ENCODE data around the gene DDX51. TPM values are rescaled to one million over a fixed set of nuclear protein-coding genes. Genes with fewer than 3 reads are reported as not detected.
"Not testable (repeated sequence)": the region's sequence is repeated elsewhere in the genome, so short reads cannot be mapped to it uniquely, and the experiment has no call there.

The DDX51 gene
- polyA plus RNA-seq, 1 donor = 17.8 TPM

DNA sequence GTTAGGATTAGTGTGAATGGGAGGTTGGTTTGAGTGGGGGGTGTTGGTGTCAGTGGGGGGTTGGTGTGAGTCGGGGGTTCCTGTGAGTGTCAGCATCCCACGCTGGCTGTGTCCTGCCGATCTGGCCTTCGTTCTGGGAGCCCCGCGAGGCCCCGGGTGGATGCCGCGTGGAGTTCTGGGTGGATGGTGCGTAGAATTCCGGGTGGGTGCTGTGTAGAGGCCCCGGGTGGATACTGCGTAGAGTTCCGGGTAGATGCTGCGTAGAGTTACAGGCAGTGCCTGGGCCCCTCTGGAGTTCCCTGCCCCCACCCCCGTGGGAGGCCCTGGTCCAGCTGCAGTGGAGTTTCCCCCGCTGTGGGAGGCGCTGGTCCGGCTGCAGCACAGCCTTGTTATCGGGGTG, 8.8 kb upstream of the DDX51 start:
- DNase-seq = no peak

DNA sequence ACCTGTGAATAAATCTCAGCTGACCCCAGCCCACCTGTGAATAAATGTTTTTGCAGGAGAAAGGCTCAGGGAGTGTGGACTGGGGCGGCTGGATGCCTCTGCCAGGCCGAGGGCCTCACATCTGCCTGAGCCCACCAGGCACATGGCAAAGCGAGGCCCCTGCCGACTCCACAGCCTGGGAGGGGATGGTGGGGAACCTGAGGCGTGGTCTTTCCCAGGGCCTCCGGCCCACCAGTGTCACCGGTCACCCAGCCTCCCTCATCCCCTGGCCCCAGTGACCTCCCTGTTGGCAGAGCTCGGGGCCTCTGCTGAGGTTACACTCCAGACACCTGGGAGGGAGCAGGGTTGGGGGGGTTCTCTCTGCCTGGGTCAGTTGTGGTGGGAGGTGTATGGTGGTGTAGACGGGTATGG, 8.3 kb upstream of the DDX51 start:
- no peak for DNase-seq

DNA sequence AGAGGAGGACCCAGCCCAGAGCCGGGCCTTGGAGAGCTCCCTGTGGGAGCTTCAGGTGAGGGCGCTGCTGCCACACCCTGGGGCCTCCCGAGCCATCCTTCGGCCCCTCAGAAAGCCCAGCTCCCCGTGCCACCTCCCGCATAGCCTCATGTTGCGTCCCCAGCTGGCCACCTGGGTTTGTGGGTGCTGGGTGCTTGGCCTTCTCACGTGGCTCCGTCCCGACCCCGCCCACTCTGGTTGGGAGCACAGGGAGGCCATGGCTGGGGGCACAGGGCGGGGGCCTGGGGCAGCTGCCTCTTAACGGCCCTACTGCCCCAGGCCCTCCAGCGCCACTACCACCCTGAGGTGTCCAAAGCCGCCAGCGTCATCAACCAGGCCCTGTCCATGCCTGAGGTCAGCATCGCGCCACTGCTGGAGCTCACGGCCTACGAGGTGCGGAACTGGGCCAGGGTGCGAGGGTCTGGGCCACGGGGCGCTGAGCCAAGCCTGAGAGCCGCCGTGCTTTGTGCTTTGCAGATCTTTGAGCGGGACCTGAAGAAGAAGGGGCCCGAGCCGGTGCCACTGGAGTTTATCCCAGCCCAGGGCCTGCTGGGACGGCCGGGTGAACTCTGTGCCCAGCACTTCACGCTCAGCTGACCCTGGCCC, 7.8 kb upstream of the DDX51 start:
- DNase-seq = no peak

DNA sequence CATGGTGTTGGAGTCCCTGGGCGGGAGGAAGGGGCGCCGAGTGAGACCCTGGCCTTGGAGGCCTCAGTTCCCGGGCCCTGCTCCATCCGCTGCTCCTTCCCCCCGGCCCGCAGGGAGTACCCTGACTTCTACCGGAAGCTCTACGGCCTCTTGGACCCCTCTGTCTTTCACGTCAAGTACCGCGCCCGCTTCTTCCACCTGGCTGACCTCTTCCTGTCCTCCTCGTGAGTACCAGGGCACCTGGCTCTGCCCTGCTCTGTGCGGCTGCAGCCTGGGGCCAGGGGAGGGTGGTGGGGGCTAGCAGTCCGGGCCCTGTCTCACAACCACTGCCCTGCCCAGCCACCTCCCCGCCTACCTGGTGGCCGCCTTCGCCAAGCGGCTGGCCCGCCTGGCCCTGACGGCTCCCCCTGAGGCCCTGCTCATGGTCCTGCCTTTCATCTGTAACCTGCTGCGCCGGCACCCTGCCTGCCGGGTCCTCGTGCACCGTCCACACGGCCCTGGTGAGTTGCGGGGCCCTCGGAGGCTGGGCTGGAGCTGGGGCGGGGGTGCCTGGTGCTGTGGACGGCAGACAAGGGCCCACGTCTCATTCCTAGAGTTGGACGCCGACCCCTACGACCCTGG, 7.1 kb upstream of the DDX51 start:
- no peak for DNase-seq

DNA sequence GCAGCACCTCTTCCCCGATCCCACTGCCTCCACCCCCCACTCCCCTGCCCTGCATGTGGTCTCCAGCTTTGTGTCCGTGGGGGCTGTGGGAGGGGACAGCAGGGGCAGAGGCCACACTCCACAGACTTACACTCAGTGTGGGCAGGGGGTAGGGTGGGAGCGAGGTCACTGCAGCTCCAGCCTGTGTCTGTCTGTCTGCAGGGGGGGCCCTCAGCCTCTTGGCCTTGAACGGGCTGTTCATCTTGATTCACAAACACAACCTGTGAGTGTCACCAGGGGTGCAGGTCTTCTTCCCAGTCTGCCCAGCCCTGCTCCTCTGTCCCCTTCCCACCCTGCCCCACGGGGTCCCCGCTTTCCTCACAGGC, 6.6 kb upstream of the DDX51 start:
- DNase-seq = no peak

DNA sequence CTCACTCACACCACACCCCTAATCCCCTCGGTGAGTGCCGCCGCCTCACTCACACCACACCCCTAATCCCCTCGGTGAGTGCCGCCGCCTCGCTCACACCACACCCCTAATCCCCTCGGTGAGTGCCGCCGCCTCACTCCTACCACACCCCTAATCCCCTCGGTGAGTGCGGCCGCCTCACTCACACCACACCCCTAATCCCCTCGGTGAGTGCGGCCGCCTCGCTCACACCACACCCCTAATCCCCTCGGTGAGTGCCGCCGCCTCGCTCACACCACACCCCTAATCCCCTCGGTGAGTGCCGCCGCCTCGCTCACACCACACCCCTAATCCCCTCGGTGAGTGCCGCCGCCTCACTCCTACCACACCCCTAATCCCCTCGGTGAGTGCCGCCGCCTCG, 5.4 kb upstream of the DDX51 start:
- DNase-seq = not testable (repeated sequence)

DNA sequence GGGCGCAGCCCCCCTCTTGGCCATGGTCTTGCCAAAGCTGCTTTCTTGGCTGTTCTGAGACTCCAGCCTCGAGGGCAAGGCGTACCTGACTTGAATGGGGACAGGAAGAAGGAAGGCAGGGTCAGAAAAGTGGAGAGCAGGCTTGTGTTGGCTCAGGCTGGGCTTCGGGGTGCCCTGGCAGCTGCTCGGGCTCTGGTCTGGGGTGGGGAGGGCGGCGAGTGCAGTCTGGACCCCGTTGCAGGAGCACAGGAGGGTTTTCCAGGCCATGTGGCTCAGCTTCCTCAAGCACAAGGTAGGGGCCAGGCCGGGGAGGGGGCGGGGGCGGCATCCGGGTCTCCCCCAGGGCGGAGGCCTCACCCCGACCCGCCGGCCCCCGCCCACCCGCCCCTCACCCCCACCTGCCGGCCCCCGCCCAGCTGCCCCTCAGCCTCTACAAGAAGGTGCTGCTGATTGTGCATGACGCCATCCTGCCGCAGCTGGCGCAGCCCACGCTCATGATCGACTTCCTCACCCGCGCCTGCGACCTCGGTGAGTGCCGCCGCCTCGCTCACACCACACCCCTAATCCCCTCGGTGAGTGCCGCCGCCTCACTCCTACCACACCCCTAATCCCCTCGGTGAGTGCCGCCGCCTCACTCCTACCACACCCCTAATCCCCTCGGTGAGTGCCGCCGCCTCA, 4.4 kb upstream of the DDX51 start:
- no peak for DNase-seq

DNA sequence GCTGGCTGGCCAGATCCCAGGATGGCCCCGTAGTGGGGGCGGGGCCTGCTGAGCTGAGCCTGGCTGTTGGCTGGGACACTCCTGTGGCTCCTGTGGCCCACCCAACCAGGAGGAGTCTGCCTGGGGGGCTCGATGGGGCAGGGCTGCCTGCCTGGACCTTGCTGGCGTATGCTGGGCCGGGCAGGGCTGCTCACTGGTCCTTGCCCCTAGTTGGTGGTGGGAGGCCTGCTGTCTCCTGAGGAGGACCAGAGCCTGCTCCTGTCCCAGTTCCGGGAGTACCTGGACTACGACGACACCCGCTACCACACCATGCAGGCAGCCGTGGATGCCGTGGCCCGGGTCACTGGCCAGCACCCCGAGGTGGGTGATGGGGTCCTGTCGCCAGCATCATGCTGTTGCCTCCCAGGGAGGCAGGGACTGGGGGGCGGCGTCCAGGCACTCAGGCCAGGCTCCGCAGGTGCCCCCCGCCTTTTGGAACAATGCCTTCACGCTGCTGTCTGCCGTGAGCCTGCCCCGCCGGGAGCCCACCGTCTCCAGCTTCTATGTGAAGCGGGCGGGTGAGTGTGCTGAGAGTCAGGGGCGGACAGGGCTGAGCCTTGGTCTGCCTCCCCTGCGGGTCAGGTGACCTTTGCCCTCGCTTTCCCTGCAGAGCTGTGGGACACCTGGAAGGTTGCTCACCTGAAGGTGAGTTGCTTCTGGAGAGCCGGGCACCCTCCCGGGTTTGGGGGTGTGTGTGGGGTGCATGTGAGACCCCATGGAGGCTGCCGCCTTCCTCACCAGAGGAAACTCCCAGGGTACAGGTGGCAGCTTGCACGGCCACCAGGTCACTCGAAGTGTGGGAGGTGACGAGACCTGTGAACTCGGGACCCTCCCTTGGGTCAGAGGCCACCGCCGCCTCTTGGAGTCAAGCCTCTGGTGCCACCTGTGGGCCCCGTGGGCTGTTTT, 3.6 kb upstream of the DDX51 start:
- no peak for DNase-seq

DNA sequence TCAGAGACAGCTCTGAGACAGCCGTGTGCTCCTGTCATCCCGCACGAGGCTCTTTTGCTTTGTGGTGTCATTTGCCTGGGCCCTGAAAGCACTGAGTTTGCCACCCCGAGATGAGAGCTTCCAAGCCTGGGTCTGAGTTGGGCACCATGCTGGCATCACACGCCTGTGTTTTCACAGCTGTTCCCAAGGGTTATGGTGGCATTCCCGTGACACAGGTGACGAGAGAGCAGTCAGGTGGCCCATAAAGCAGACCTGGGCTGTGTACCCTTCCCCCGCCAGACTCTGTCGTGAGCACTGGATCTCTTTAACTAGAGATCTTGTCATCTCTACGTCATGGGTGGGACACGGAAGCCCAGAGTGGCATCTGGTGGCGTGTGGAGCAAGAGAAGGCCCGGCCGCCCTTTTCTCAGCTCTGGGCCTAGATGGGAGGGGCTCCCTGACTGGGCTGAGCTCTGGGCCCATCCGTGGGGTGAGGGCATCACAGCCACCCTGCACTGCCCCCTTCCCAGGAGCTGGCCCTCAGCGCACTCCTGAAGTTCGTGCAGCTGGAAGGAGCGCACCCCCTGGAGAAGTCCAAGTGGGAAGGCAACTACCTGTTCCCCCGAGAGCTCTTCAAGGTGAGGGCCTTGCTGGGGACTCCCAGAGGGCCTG, 2.8 kb upstream of the DDX51 start:
- no peak for DNase-seq

DNA sequence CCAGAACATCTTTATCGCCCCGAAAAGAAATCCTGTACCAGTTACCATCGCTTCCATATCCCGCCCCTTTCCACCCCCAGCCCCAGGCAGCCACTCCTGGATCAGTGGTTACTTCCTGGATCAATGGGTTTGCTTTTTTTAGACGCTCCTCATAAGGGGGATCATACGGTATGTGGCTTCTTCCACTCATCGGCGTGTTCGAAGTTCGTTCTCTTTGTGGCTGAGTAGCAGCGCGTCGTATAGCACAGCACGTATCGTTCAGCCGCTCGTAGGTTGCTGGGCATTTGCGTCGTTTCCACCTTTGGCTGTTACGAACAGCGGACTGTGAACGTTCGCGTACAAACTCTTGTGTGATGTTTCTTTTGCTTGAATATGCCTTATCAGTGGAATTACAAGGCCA, 2.0 kb upstream of the DDX51 start:
- DNase-seq = no peak

DNA sequence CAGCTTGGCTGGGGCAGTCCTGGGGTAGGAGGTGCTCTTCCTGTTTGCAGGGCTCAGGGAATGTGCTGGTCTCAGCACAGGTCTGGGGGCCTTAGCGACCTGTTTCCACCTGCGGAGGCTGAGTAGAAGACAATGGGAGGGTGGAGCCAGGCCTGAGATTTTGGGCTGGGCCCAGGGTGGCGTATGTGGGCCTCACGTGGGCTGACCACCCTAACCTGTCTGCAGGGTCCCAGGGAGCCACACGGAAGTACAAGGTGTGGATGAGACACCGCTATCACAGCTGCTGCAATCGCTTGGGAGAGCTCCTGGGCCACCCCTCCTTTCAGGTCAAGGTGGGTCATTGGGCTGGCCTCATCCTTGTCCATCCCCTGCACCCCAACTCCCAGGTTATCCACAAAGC, 1.2 kb upstream of the DDX51 start:
- DNase-seq = no peak

DNA sequence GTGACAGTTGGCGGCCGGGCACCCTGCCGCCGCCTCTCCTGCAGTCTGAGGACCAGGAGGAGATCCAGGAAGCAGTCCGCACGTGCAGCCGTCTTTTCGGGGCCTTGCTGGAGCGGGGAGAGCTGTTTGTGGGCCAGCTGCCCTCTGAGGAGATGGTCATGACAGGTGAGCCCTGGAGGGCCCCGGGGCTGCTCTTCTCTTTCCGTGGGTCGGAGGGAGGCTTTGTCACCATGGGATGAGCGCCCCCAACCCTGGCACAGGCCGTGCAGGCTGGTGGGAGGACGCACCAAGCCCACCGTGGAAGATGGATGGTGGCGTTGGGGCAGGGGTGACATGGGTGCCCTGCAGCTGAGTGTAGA, 670 bp upstream of the DDX51 start:
- DNase-seq = no peak

DNA sequence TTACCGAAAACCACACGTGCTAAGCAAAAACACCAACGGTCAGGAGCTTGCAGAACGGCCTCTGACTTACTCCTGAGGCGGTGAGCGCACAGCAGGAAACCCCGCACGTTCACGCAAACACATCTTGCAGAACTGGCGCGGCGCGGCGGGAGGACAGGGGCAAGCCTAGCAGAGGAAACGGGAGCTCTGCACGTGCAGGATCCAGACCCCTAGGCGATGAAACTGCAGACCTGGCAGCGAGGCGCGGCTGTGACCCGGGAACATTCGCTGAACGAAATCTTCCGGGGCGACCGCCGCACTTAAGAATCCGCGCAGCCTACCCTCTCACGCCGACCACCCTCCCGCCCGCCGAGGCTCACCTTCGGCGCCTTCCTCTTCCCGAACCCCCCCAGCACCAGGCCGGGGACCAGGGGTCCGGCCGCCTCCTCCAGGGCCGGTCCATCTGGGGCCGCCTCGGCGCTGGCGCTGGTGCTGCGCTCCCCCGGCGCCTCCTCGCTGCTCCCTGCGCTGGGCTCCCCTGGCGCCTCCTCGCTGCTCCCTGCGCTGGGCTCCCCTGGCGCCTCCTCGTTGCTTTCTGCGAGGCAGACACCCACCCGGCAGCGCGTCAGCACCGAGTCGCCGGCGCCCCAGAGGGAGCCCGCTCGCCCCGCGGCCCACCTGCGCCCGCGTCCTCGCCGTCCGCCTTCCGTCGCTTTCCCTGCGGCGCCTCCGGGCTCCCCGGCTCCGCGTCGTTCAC, 615 bp downstream of the DDX51 start:
- no peak for DNase-seq

DNA sequence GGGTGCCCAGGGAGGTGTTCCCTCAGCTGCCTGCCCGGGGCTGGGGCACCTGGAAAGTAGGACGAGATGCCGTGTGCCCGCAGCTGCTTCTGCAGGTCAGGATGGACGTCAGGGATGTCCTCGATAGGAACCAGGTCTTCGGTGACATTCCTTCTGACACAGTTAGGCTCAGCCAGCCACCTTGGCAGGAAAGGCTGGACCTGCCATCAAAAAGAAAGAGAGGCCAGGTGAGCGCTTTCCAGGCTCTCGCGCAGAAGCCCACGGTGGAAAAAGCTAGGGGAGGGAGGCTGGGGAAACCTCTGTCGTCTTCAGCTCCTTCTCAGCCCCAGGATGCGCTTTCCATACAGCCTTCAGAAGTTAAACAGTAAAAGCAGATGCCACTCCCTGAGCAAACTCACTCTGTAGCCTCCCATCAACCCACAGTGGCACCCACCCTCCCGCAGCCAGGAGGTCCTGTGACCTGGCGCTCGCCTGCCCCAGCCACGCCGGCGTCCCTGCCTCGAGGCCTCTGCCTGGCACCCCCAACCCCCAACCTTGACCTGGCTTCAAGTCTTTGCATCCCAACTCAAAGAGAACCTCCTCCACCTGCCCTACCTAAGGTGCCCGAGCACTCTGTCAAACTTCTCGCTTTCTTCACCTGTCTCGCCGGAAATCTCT, 1.3 kb downstream of the DDX51 start:
- no peak for DNase-seq

DNA sequence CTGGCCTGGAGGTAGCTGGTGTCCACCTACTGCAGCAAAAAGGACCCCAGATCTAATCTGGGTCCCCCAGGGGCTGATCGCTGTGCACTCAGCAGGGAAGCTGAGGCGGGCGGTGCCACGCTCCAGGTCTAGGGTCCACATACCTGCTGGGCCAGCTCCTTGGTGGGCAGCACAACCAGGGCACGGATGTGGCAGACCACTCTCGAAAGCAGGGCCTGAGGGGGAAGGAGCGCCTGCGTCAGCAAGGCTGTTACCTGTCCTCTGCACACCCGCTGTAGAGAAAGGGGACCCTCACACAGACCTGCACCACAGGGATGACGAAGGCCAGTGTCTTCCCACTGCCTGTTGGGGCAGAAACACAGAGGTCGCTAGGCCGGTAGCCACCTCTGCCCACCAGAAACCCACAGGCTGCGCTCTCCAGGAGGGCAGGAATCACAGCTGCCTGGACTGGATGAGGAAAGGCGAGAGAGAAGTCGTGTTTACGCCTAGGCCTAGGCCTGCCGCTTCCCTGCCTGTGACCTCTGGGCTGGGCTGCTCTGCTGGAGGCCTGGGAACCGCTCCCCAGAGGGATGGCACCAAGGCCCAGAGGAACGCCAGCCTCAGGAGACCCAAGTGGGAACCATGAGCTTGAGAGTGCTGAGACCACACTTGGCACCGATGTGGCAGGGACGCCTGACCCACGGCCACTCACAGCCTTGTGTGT, 2.0 kb downstream of the DDX51 start:
- no peak for DNase-seq

DNA sequence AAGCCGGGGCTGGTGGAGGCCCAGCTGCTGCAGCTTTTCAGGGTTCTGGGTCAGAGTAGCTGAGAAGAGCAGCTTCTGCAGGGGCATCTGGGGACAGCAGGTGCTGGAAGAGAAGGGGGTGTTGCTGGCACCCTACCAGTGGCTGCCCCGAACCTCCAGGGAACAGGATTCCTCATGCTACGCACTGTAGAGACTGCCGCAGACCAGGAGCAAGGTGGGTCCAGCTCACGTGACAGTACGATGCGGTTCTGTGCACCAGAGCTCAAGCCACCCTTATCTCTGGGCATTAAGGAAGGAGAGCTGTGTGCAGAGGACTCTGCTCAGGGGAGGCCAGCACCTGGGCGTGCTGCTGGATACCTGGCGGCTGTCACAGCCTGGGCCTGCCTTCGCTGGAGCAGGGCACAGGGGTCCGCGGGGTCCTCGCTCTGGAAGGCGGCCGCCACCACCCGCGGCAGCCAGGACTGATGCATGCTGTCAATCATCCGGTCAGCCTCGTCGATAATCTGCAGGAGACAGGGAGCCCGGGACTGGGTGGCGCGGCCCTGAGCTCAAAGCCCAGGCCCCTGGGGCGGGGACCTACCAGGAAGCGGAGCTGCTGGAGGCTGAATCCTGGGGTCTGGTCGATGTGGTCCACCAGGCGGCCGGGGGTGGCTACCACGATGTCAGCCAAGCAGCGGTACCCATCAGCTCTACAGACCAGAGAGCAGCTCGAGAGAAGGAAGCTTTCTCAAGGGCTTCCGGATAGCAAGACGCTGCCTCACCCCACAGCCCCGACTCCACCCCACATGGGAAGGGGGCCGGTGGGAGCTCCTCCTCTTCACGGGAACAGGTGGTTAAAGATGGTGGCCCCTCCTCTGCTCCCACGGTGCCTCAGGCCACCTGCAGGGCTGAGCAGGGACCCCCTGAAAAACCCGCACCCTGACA, 2.9 kb downstream of the DDX51 start:
- DNase-seq = no peak

DNA sequence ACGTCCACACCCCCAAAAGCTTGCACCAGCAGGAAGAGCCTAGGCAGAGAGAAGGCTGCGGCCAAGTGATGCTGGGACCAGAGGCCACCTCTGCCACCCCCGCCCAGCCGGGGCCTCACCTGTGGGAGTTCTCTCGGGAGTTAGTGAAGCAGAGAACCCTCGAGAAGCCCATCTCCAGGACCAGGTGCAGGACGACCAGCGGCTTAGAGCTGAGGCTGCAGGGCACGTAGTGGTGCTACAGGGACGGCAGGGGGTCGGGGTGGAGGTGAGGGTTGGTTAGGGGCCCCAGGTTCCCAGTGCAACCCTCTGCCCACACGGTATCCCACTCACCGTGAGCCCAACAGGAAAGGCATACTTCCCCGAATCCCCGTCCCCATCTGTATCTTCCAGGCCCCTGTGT, 3.6 kb downstream of the DDX51 start:
- no peak for DNase-seq

DNA sequence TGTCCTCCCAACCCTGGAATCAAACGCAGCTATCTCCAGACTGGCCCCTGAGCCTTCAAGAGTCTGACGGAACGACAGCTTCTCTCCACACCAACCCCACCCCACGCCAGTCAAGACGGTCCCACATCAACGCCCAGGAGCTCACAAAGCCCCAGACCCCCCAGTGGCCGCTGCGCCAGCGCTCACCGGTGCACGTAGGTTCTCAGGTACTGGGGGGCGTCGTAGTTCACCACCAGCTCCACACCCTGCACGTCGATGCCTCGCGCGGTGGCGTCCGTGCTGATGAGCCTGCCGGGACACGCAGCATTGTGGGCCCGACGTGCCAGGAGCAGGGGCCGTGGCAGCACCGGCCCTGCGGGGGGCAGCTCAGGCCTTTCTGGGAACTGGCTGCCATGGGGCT, 4.2 kb downstream of the DDX51 start:
- DNase-seq = no peak
